A673 (cell line): Measurements from ENCODE around the gene PGLYRP3.

Experiments
- EZH2 ChIP-seq: fragments of 200-600 bp; sonication (generic); IDR thresholded peaks from 2 replicates; pipeline ENCODE4 v1.6.1; 2017; ENCODE audit warnings: borderline replicate concordance, low read depth, mild to moderate bottlenecking, mixed read lengths, antibody characterized with exemption, low read length; ENCODE audit not compliant: poor library complexity, severe bottlenecking
- TF ChIP-seq, protein P1 (sequence below): fragments of 300-800, 200-600 bp; sonication (generic); conservative IDR thresholded peaks from 2 replicates; pipeline ENCODE4 v1.5.1; 2017; ENCODE audit warnings: low read depth, mild to moderate bottlenecking, antibody characterized with exemption, low read length, moderate library complexity, mixed read lengths

DNA sequence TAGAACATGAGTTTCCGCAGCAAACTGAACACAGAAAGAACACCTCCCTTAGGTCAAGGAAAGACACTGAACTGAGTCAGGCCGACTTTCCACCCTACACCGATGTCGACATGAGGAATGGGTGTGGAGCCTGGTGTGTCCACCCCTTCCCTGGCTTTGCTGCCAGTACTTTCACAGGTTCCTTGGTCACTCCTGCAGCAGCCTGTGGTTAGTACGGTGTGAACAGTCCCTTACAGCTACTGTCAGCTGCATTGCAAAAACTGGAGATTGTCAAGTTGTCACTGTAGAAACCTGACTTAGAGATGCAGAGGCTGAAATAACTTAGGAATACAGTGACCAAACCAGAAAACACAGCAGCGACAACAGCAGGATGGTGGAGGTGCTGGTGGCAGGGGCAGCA is 7.1 kb downstream of the PGLYRP3 start:
- TF ChIP-seq, protein P1, sequence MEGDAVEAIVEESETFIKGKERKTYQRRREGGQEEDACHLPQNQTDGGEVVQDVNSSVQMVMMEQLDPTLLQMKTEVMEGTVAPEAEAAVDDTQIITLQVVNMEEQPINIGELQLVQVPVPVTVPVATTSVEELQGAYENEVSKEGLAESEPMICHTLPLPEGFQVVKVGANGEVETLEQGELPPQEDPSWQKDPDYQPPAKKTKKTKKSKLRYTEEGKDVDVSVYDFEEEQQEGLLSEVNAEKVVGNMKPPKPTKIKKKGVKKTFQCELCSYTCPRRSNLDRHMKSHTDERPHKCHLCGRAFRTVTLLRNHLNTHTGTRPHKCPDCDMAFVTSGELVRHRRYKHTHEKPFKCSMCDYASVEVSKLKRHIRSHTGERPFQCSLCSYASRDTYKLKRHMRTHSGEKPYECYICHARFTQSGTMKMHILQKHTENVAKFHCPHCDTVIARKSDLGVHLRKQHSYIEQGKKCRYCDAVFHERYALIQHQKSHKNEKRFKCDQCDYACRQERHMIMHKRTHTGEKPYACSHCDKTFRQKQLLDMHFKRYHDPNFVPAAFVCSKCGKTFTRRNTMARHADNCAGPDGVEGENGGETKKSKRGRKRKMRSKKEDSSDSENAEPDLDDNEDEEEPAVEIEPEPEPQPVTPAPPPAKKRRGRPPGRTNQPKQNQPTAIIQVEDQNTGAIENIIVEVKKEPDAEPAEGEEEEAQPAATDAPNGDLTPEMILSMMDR: no peak
- no peak for TF ChIP-seq EZH2
